ENCODE results near the gene KCTD20. TPM values are rescaled to one million over a fixed set of nuclear protein-coding genes. Genes with fewer than 3 reads are reported as not detected.

KCTD20 gene
- total and polyA plus RNA-seq, 9 of the 15 experiments (the other 6 are each of a cell fraction or from before 2014, with no cell fraction given), result 28.9 to 160 (median 70.6) TPM

DNA sequence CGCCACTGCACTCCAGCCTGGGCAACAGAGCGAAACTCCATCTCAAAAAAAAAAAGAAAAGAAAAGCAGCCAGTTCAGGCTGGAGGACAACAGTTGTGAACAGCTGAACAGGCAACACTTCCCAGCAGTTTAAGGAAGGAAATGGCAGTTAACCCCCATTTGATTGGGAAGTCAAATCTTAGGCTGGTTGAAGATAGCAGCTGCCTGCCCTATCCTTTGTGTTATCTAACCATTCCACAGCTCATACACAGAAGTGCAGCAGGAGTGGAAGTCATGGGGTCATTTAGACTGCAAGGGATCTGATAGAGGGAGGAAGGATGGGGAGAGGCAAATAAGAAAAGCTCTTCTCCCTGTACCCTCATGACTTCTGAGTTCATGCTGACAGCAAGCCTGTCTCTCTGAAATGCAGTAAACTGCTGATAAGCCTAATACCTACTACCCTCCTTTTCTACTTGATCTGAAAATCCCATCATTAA is 35.3 kb downstream of the KCTD20 start (continued):
- TF ChIP-seq, protein P1, sequence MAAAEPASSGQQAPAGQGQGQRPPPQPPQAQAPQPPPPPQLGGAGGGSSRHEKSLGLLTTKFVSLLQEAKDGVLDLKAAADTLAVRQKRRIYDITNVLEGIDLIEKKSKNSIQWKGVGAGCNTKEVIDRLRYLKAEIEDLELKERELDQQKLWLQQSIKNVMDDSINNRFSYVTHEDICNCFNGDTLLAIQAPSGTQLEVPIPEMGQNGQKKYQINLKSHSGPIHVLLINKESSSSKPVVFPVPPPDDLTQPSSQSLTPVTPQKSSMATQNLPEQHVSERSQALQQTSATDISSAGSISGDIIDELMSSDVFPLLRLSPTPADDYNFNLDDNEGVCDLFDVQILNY (CRISPR knock-in tag; IDR thresholded peaks at IDR 0.05), result no peak
- TF ChIP-seq, protein P2, sequence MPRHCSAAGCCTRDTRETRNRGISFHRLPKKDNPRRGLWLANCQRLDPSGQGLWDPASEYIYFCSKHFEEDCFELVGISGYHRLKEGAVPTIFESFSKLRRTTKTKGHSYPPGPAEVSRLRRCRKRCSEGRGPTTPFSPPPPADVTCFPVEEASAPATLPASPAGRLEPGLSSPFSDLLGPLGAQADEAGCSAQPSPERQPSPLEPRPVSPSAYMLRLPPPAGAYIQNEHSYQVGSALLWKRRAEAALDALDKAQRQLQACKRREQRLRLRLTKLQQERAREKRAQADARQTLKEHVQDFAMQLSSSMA (CRISPR knock-in tag; IDR thresholded peaks at IDR 0.05), result no peak
- no peak for TF ChIP-seq ZNF717 (CRISPR knock-in tag; IDR thresholded peaks at IDR 0.05)
- TF ChIP-seq ZNF584 (CRISPR knock-in tag; IDR thresholded peaks at IDR 0.05; ENCODE audit: low read depth), result peak; percentile 35; the same call in 1 of the 2 replicates
- no peak for TF ChIP-seq MLX (CRISPR knock-in tag; conservative IDR thresholded peaks at IDR 0.05)
- peak; percentile 91; the same call in 1 of the 2 replicates for TF ChIP-seq NBN (IDR thresholded peaks at IDR 0.05; ENCODE audit: low read depth)
- no peak for TF ChIP-seq HDAC3 (IDR thresholded peaks at IDR 0.05; ENCODE audit: borderline replicate concordance, partially characterized antibody)
- TF ChIP-seq CHD4 (IDR thresholded peaks at IDR 0.05; ENCODE audit: insufficient read depth, insufficient replicate concordance, low read depth, low read length, poor library complexity, severe bottlenecking), result no peak
- TF ChIP-seq, protein P3, sequence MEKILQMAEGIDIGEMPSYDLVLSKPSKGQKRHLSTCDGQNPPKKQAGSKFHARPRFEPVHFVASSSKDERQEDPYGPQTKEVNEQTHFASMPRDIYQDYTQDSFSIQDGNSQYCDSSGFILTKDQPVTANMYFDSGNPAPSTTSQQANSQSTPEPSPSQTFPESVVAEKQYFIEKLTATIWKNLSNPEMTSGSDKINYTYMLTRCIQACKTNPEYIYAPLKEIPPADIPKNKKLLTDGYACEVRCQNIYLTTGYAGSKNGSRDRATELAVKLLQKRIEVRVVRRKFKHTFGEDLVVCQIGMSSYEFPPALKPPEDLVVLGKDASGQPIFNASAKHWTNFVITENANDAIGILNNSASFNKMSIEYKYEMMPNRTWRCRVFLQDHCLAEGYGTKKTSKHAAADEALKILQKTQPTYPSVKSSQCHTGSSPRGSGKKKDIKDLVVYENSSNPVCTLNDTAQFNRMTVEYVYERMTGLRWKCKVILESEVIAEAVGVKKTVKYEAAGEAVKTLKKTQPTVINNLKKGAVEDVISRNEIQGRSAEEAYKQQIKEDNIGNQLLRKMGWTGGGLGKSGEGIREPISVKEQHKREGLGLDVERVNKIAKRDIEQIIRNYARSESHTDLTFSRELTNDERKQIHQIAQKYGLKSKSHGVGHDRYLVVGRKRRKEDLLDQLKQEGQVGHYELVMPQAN (IDR thresholded peaks at IDR 0.05; ENCODE audit: borderline replicate concordance), result no peak
- TF ChIP-seq MCM3 (IDR thresholded peaks at IDR 0.05), result no peak
- peak; percentile 72 for TF ChIP-seq CREM (IDR thresholded peaks at IDR 0.05; ENCODE audit: low read depth)
- TF ChIP-seq RFX5 (IDR thresholded peaks at IDR 0.05; ENCODE audit: low read depth, low read length), result no peak
- TF ChIP-seq TRIM28 (IDR thresholded peaks at IDR 0.05), result peak; percentile 74; the same call in 1 of the 2 replicates
- peak; percentile 93 for TF ChIP-seq SMARCA4 (IDR thresholded peaks at IDR 0.05)
- TF ChIP-seq ZNF699 (CRISPR knock-in tag; IDR thresholded peaks at IDR 0.05; ENCODE audit: insufficient replicate concordance), result no peak
- TF ChIP-seq CBFA2T3 (IDR thresholded peaks at IDR 0.05), result peak; percentile 98
- TF ChIP-seq ZNF277 (CRISPR knock-in tag; IDR thresholded peaks at IDR 0.05; ENCODE audit: borderline replicate concordance), result no peak
- peak; percentile 72; the same call in 1 of the 2 replicates for TF ChIP-seq GATAD2A (IDR thresholded peaks at IDR 0.05)
- no peak for TF ChIP-seq HSF4 (CRISPR knock-in tag; IDR thresholded peaks at IDR 0.05; ENCODE audit: borderline replicate concordance)
- no peak for TF ChIP-seq HNRNPL (IDR thresholded peaks at IDR 0.05; ENCODE audit: low read depth, low read length)
